ENCODE data around the gene FAAP20. TPM values are rescaled to one million over a fixed set of nuclear protein-coding genes. Genes with fewer than 3 reads are reported as not detected.
"Not testable (repeated sequence)": the region's sequence is repeated elsewhere in the genome, so short reads cannot be mapped to it uniquely, and the experiment has no call there.

FAAP20 gene
- total and polyA plus RNA-seq, 4 donors = 49.0 to 124 (median 60.5) TPM

DNA sequence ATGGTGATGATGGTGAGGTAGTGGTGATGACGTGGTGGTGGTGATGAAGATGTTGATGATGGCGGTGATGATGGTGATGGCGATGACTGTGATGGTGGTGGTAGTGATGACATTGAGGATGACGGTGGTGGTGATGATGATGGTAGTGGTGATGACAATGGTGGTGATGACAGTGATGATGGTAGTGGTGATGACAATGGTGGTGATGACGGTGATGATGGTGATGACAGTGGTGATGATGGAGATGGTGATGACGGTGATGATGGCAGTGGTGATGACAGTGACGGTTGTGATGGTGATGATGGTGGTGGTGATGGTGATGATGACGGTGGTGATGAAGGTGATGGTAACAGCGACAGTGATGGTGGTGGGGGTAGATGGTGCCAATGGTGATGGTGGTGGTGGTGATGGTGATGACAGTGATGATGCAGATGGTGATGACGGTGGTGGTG, 39.4 kb downstream of the FAAP20 start:
- Histone ChIP-seq H3K4me1 (ENCODE audit: control insufficient read depth in 1 of 2, insufficient read depth in 2 of 2, low read length in 2 of 2) (no peaks in the 10 kb centered on the region), H3K27me3 (ENCODE audit: control insufficient read depth in 1 of 2, insufficient read depth in 2 of 2, low read length in 1 of 2) (no peaks in the 10 kb centered on the region), H3K27ac (ENCODE audit: low read depth in 1 of 2, low read length in 2 of 2) (no peak overlapping the region), H3K4me3 (ENCODE audit: low read length in 2 of 2) (no peak overlapping the region), H3K36me3 (ENCODE audit: control insufficient read depth in 1 of 2, insufficient read depth in 2 of 2, low read length in 1 of 2) (no peaks in the 10 kb centered on the region), H3K9me3 (ENCODE audit: control insufficient read depth, low read length) (no peaks in the 10 kb centered on the region)
- WGBS, 2 donors = 96 to 97% methylated on average over 10 of the region's 10 CpGs
- intact Hi-C loops (cut with DNase I) = no loop called here
- ATAC-seq (ENCODE audit: low FRiP score) (no peak), DNase-seq (no peak)

DNA sequence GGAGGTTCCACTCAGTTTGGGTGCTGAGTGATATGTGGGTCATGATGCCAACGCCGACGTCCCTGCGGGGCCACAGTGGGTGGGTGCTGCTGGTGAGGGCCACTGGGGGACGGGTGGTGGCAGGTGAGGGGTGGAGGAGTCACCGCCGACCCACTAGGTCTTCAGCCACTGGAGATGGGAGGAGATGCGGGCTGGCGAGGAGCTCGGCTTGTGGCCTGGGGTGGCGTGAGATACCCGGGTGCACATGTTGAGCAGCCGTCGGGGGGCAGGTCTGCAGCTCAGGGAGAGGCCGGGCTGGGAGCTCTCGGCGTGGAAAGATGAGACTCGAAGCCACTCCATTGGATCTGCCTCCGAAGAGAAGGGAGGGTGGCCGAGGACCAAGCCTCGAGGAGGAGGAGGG, 40.5 kb downstream of the FAAP20 start:
- Histone ChIP-seq H3K27ac (ENCODE audit: low read depth in 1 of 2, low read length in 2 of 2) (no peak overlapping the region), H3K4me3 (ENCODE audit: low read length in 2 of 2) (no peak overlapping the region), H3K36me3 (ENCODE audit: control insufficient read depth in 1 of 2, insufficient read depth in 2 of 2, low read length in 1 of 2) (no peaks in the 10 kb centered on the region), H3K9me3 (ENCODE audit: control insufficient read depth, low read length) (no peaks in the 10 kb centered on the region), H3K27me3 (ENCODE audit: control insufficient read depth in 1 of 2, insufficient read depth in 2 of 2, low read length in 1 of 2) (no peaks in the 10 kb centered on the region), H3K4me1 (ENCODE audit: control insufficient read depth in 1 of 2, insufficient read depth in 2 of 2, low read length in 2 of 2) (no peaks in the 10 kb centered on the region)
- no peak for ATAC-seq (ENCODE audit: low FRiP score)
- DNase-seq = no peak
- intact Hi-C loops (cut with DNase I) = no loop called here
- WGBS, 2 donors = 91 to 92% methylated on average over 18 to 21 of the region's 21 CpGs

DNA sequence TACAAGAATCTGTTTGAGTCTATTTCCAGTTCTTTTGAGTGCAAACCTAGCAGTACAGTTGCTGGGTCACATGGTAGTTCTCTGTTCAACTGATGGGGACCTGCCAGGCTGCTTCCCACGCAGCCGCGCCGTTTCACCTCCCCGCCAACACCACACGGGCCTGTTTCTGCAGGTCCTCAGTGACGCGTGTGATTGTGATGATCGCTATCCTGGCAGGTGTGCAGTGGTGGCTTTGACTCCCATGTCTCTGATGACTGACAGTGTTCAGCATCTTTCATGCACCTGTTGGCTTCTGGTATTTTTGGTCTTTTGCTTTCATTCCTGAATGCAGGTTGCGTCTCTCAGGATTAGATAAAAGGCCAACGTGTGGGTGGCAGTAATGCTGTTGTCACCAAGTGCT, 41.6 kb downstream of the FAAP20 start:
- Histone ChIP-seq H3K4me3 (ENCODE audit: low read length in 2 of 2) (no peak overlapping the region), H3K27ac (ENCODE audit: low read depth in 1 of 2, low read length in 2 of 2) (no peak overlapping the region), H3K27me3 (ENCODE audit: control insufficient read depth in 1 of 2, insufficient read depth in 2 of 2, low read length in 1 of 2) (no peaks in the 10 kb centered on the region), H3K9me3 (ENCODE audit: control insufficient read depth, low read length) (no peaks in the 10 kb centered on the region), H3K36me3 (ENCODE audit: control insufficient read depth in 1 of 2, insufficient read depth in 2 of 2, low read length in 1 of 2) (no peaks in the 10 kb centered on the region), H3K4me1 (ENCODE audit: control insufficient read depth in 1 of 2, insufficient read depth in 2 of 2, low read length in 2 of 2) (no peaks in the 10 kb centered on the region)
- 89% methylated on average over 11 of the region's 11 CpGs for WGBS, 2 donors
- intact Hi-C loops (cut with DNase I) = no loop called here
- DNase-seq = no peak
- no peak for ATAC-seq (ENCODE audit: low FRiP score)

DNA sequence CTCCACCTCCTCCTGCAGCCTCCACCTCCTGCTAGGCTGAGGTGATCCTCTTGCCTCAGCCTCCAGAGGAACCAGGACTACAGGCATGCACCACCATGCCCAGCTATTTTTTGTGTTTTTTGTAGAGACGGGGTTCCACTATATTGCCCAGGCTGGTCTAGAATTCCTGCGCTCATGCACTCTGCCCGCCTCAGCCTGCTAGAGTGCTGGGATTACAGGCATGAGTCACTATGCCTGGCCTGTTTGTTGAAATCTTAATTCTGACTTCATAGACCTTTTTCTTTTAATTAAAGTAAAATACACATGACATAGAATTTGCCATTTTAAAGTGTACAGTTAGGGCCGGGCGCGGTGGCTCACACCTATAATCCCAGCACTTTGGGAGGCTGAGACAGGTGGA, 42.7 kb downstream of the FAAP20 start:
- H3K9me3 ChIP-seq (ENCODE audit: control insufficient read depth, low read length) = no peaks in the 10 kb centered on the region
- no peaks in the 10 kb centered on the region for H3K4me1 ChIP-seq (ENCODE audit: control insufficient read depth in 1 of 2, insufficient read depth in 2 of 2, low read length in 2 of 2)
- no peaks in the 10 kb centered on the region for H3K27me3 ChIP-seq (ENCODE audit: control insufficient read depth in 1 of 2, insufficient read depth in 2 of 2, low read length in 1 of 2)
- no peak for ATAC-seq (ENCODE audit: low FRiP score)
- no peak overlapping the region for H3K4me3 ChIP-seq (ENCODE audit: low read length in 2 of 2)
- H3K27ac ChIP-seq (ENCODE audit: low read depth in 1 of 2, low read length in 2 of 2) = no peak overlapping the region
- intact Hi-C loops (cut with DNase I) = no loop called here
- DNase-seq = no peak
- WGBS, 2 donors = 89 to 92% methylated on average over 6 of the region's 6 CpGs
- no peaks in the 10 kb centered on the region for H3K36me3 ChIP-seq (ENCODE audit: control insufficient read depth in 1 of 2, insufficient read depth in 2 of 2, low read length in 1 of 2)

DNA sequence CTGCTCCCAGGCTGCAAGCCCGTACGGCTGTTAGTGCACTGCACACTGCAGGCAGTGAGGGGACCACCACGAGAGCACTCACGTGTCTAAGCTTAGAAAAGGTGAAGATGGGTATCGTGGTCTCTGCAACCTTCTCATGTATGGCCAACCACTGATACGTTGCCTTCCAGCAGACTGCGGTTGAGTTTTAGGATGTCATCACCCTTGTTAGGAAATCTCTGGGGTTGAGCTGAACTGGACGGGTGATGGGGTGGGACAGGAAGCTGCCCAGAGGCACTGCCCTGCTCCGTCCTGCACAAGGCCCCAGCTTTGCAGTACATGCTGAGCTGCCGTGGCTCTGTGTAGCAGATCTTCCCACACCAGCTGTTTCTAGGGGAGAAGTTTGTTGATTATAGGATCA, 43.3 kb downstream of the FAAP20 start:
- DNase-seq (peak in 1 of 2 donors; percentile 75), ATAC-seq (ENCODE audit: low FRiP score) (no peak)
- Histone ChIP-seq H3K4me1 (ENCODE audit: control insufficient read depth in 1 of 2, insufficient read depth in 2 of 2, low read length in 2 of 2) (no peaks in the 10 kb centered on the region), H3K9me3 (ENCODE audit: control insufficient read depth, low read length) (no peaks in the 10 kb centered on the region), H3K36me3 (ENCODE audit: control insufficient read depth in 1 of 2, insufficient read depth in 2 of 2, low read length in 1 of 2) (no peaks in the 10 kb centered on the region), H3K4me3 (ENCODE audit: low read length in 2 of 2) (no peak overlapping the region), H3K27ac (ENCODE audit: low read depth in 1 of 2, low read length in 2 of 2) (no peak overlapping the region), H3K27me3 (ENCODE audit: control insufficient read depth in 1 of 2, insufficient read depth in 2 of 2, low read length in 1 of 2) (no peaks in the 10 kb centered on the region)
- 56 to 65% methylated on average over 10 of the region's 10 CpGs for WGBS, 2 donors
- intact Hi-C loops (cut with DNase I) = no loop called here

DNA sequence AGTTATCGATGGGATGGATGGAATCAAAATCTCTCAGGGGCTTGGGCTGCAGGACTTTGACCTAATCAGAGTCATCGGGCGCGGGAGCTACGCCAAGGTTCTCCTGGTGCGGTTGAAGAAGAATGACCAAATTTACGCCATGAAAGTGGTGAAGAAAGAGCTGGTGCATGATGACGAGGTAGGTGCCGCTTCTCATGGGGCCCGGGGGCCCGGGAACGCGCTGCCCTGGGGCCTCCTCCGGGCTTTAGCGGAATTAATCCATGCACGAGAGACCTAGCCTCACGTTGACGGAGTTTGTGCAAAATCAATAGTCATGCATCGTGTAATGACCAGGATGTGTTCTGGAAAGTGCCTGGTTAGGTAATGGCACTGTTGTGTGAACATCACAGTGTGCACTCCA, 43.8 kb downstream of the FAAP20 start:
- ATAC-seq (ENCODE audit: low FRiP score) (no peak), DNase-seq (no peak)
- H3K4me3 ChIP-seq (ENCODE audit: low read length in 2 of 2) = no peak overlapping the region
- H3K4me1 ChIP-seq (ENCODE audit: control insufficient read depth in 1 of 2, insufficient read depth in 2 of 2, low read length in 2 of 2) = no peaks in the 10 kb centered on the region
- no peaks in the 10 kb centered on the region for H3K9me3 ChIP-seq (ENCODE audit: control insufficient read depth, low read length)
- no peaks in the 10 kb centered on the region for H3K36me3 ChIP-seq (ENCODE audit: control insufficient read depth in 1 of 2, insufficient read depth in 2 of 2, low read length in 1 of 2)
- no peak overlapping the region for H3K27ac ChIP-seq (ENCODE audit: low read depth in 1 of 2, low read length in 2 of 2)
- 86 to 87% methylated on average over 19 of the region's 19 CpGs for WGBS, 2 donors
- H3K27me3 ChIP-seq (ENCODE audit: control insufficient read depth in 1 of 2, insufficient read depth in 2 of 2, low read length in 1 of 2) = no peaks in the 10 kb centered on the region
- intact Hi-C loops (cut with DNase I) = no loop called here

DNA sequence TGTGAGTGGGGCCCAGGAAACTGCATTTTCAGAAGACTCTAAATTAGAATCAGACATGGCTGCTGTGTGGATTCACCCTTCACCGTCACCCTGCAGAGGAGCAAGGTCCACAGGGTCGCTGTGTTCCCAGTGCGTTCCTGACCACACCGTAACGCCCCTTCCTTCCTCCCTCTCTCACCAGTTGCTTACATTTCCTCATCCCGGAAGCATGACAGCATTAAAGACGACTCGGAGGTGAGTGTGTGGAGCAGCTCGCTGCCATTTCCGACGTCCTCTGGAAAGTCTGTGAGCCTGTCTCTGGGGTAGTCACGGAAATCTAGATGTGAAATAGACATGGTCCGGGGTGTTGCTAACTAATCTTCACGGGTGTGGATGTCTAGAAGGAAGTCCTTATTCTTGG, 45.9 kb downstream of the FAAP20 start:
- no peaks in the 10 kb centered on the region for H3K27me3 ChIP-seq (ENCODE audit: control insufficient read depth in 1 of 2, insufficient read depth in 2 of 2, low read length in 1 of 2)
- no peak overlapping the region for H3K4me3 ChIP-seq (ENCODE audit: low read length in 2 of 2)
- H3K36me3 ChIP-seq (ENCODE audit: control insufficient read depth in 1 of 2, insufficient read depth in 2 of 2, low read length in 1 of 2) = no peaks in the 10 kb centered on the region
- H3K4me1 ChIP-seq (ENCODE audit: control insufficient read depth in 1 of 2, insufficient read depth in 2 of 2, low read length in 2 of 2) = no peaks in the 10 kb centered on the region
- no peak overlapping the region for H3K27ac ChIP-seq (ENCODE audit: low read depth in 1 of 2, low read length in 2 of 2)
- ATAC-seq (ENCODE audit: low FRiP score) = no peak
- intact Hi-C loops (cut with DNase I) = no loop called here
- 77 to 79% methylated on average over 14 of the region's 14 CpGs for WGBS, 2 donors
- H3K9me3 ChIP-seq (ENCODE audit: control insufficient read depth, low read length) = no peaks in the 10 kb centered on the region
- no peak for DNase-seq

DNA sequence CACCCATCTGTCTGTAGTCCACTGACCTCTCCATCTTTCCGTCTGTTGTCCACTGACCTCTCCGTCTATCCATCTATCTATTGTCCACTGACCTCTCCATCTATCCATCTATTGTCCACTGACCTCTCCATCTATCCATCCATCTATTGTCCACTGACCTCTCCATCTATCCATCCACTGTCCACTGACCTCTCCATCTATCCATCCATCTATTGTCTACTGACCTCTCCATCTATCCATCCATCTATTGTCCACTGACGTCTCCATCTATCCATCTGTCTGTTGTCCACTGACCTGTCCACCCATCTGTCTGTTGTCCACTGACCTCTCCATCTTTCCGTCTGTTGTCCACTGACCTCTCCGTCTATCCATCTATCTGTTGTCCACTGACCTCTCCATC, 46.7 kb downstream of the FAAP20 start:
- H3K27ac ChIP-seq (ENCODE audit: low read depth in 1 of 2, low read length in 2 of 2); ATAC-seq (ENCODE audit: low FRiP score); intact Hi-C loops (cut with DNase I); DNase-seq; H3K27me3 ChIP-seq (ENCODE audit: control insufficient read depth in 1 of 2, insufficient read depth in 2 of 2, low read length in 1 of 2); H3K4me1 ChIP-seq (ENCODE audit: control insufficient read depth in 1 of 2, insufficient read depth in 2 of 2, low read length in 2 of 2); H3K9me3 ChIP-seq (ENCODE audit: control insufficient read depth, low read length); H3K36me3 ChIP-seq (ENCODE audit: control insufficient read depth in 1 of 2, insufficient read depth in 2 of 2, low read length in 1 of 2); H3K4me3 ChIP-seq (ENCODE audit: low read length in 2 of 2): not testable (repeated sequence)
- WGBS, 2 donors = 88 to 95% methylated on average over 5 of the region's 5 CpGs

DNA sequence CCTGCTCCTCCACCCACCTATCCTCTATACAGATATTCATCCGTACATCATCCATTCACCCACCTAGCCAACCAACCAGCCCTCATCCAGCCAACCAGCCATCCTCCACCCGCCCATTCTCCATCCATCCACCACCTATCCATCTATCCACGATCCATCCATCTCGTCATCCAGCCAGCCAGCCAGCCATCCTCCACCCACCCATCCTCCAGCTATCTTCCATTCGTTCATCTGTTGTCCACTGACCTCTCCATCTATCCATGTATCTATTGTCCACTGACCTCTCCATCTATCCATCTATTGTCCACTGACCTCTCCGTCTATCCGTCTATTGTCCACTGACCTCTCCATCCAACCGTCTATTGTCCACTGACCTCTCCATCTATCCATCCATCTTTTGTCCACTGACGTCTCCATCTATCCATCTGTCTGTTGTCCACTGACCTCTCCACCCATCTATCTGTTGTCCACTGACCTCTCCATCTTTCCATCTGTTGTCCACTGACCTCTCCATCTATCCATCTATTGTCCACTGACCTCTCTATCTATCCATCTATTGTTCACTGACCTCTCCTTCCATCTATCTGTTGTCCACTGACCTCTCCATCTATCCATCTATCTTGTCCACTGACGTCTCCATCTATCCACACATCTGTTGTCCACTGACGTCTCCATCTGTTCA, 47.6 kb downstream of the FAAP20 start:
- WGBS, 2 donors = 84 to 86% methylated on average over 11 of the region's 11 CpGs

More for the DNA sequence above, 47.6 kb downstream of the FAAP20 start:
- H3K27me3 ChIP-seq (ENCODE audit: control insufficient read depth in 1 of 2, insufficient read depth in 2 of 2, low read length in 1 of 2) = no peaks in the 10 kb centered on the region
- H3K4me1 ChIP-seq (ENCODE audit: control insufficient read depth in 1 of 2, insufficient read depth in 2 of 2, low read length in 2 of 2) = no peaks in the 10 kb centered on the region
- intact Hi-C loops (cut with DNase I) = no loop called here
- H3K4me3 ChIP-seq (ENCODE audit: low read length in 2 of 2) = no peak overlapping the region
- no peak overlapping the region for H3K27ac ChIP-seq (ENCODE audit: low read depth in 1 of 2, low read length in 2 of 2)
- DNase-seq (no peak), ATAC-seq (ENCODE audit: low FRiP score) (no peak)
- H3K36me3 ChIP-seq (ENCODE audit: control insufficient read depth in 1 of 2, insufficient read depth in 2 of 2, low read length in 1 of 2) = no peaks in the 10 kb centered on the region
- no peaks in the 10 kb centered on the region for H3K9me3 ChIP-seq (ENCODE audit: control insufficient read depth, low read length)
